Activated B cell treated with CpG ODN at 0.5 μM for 24 hours (primary cell): ENCODE data around the gene SIMC1. TPM values are rescaled to one million over a fixed set of nuclear protein-coding genes. Genes with fewer than 3 reads are reported as not detected.

Experiments used
- ATAC-seq: fragments of 200-7000 bp; cut with Tn5 transposase; one replicate; pipeline ENCODE4 v1.10.0; 2021; ENCODE audit warnings: low read depth, mild to moderate bottlenecking, moderate library complexity
- CTCF ChIA-PET: fragments of 350-600 bp; sonication (Branson Sonifier 250); formaldehyde crosslinking; loops from one replicate; lab custom pipeline; 2021; ENCODE audit warnings: antibody characterized with exemption; lab: Charles Lee
- POLR2A ChIA-PET: fragments of 350-600 bp; sonication (Branson Sonifier 250); formaldehyde crosslinking; loops from one replicate; lab custom pipeline; 2021; ENCODE audit warnings: antibody characterized with exemption; lab: Charles Lee
- DNase-seq: peaks from one replicate; pipeline ENCODE4 v3.0.0; 2022
- H3K27ac Mint-ChIP-seq: one replicate; pipeline ENCODE4 v1.8.0; 2020; ENCODE audit warnings: mixed read lengths
- H3K27me3 Mint-ChIP-seq: one replicate; pipeline ENCODE4 v1.8.0; 2021; ENCODE audit warnings: mixed read lengths
- H3K36me3 Mint-ChIP-seq: one replicate; pipeline ENCODE4 v1.8.0; 2021; ENCODE audit warnings: low read depth, mixed read lengths
- H3K4me1 Mint-ChIP-seq: one replicate; pipeline ENCODE4 v1.8.0; 2021; ENCODE audit warnings: mixed read lengths
- H3K4me3 Mint-ChIP-seq: one replicate; pipeline ENCODE4 v1.8.0; 2020; ENCODE audit warnings: mild to moderate bottlenecking, mixed read lengths
- H3K9me3 Mint-ChIP-seq: one replicate; pipeline ENCODE4 v1.8.0; 2020; ENCODE audit warnings: mixed read lengths
- CTCF ChIP-seq: fragments of 200-600 bp; IDR thresholded peaks from one replicate; pipeline ENCODE4 v1.8.0; 2022; ENCODE audit warnings: antibody characterized with exemption, mild to moderate bottlenecking
- intact Hi-C: fragments of 100-400 bp; cut with micrococcal nuclease; formaldehyde crosslinking; loops from one replicate; pipeline ENCODE4 v1.15.1; 2024
- total RNA-seq: library from RNA; stranded (reverse); gene quantifications from 2 replicates; pipeline ENCODE4 v1.2.3, GENCODE V29; 2022

SIMC1 gene
- total RNA-seq, 1 donor from 2014 or later, result 35.3 TPM

- no peak for TF ChIP-seq CTCF
- ChIA-PET POLR2A (interaction anchor here (0.6 kb wide), 1 partner anchor 82 kb away, joined by 7 read pairs; no protein-coding TSS in a partner anchor), CTCF (no interaction called here)
- intact Hi-C loops, result loop anchor here (1.0 kb wide), 2 partner anchors 11 to 15 kb away; partner anchors contain the start of genes HIGD2A and NOP16
- H3K9me3 Mint-ChIP-seq, result no peaks in the 10 kb centered on the region
- ATAC-seq, result peak; percentile 91
- no peaks in the 10 kb centered on the region for H3K27me3 Mint-ChIP-seq
- no peak for DNase-seq
- peaks cover 9% of the 10 kb centered on the region for H3K4me1 Mint-ChIP-seq
- H3K27ac Mint-ChIP-seq, result peak overlapping the region; percentile 21
- no peak overlapping the region for H3K4me3 Mint-ChIP-seq
- peaks cover 30% of the 10 kb centered on the region for H3K36me3 Mint-ChIP-seq
Measured at GRCh38 chr5:176373100-176373818, 135.0 kb downstream of the SIMC1 start.

- POLR2A ChIA-PET, result no interaction called here
- peaks cover 54% of the 10 kb centered on the region for H3K36me3 Mint-ChIP-seq
- CTCF ChIA-PET, result interaction anchor here (1.2 kb wide), 1 partner anchor 18 kb away, joined by 3 read pairs; no protein-coding TSS in a partner anchor
Measured at GRCh38 chr5:176379881-176380280, 141.7 kb downstream of the SIMC1 start.

GRCh38 chr5:176381423-176381822, 143.2 kb downstream of the SIMC1 start:
- intact Hi-C loops, result loop anchor here (2.0 to 10.0 kb wide), 2 partner anchors 17 to 753 kb away; partner anchors contain the start of genes ARL10 and NSD1
- Mint-ChIP-seq H3K27ac (no peak overlapping the region), H3K36me3 (peaks cover 68% of the 10 kb centered on the region), H3K27me3 (no peaks in the 10 kb centered on the region), H3K9me3 (no peaks in the 10 kb centered on the region), H3K4me3 (no peak overlapping the region), H3K4me1 (peaks cover 12% of the 10 kb centered on the region)
- TF ChIP-seq CTCF, result no peak
- CTCF ChIA-PET, result no interaction called here
- no peak for ATAC-seq
- POLR2A ChIA-PET, result interaction anchor here (1.2 kb wide), 1 partner anchor 20 kb away, joined by 3 read pairs; the partner anchor contains the start of gene KIAA1191
- DNase-seq, result no peak

More at GRCh38 chr5:176379881-176380280, 141.7 kb downstream of the SIMC1 start:
- ATAC-seq, result peak; percentile 79
- intact Hi-C loops, result loop anchor here (2.0 to 10.0 kb wide), 2 partner anchors 15 to 755 kb away; partner anchors contain the start of genes ARL10 and NSD1
- H3K27ac Mint-ChIP-seq, result peak overlapping the region; percentile 10
- no peaks in the 10 kb centered on the region for H3K27me3 Mint-ChIP-seq
- no peak for TF ChIP-seq CTCF
- H3K9me3 Mint-ChIP-seq, result no peaks in the 10 kb centered on the region
- peaks cover 10% of the 10 kb centered on the region for H3K4me1 Mint-ChIP-seq
- no peak for DNase-seq
- H3K4me3 Mint-ChIP-seq, result no peak overlapping the region

- DNase-seq (no peak), ATAC-seq (no peak)
- intact Hi-C loops, result loop anchor here (2.0 to 10.0 kb wide), 2 partner anchors 17 to 753 kb away; partner anchors contain the start of genes ARL10 and NSD1
- no peak for TF ChIP-seq CTCF
- Mint-ChIP-seq H3K9me3 (no peaks in the 10 kb centered on the region), H3K27ac (no peak overlapping the region), H3K36me3 (peaks cover 71% of the 10 kb centered on the region), H3K4me1 (peaks cover 18% of the 10 kb centered on the region), H3K4me3 (no peak overlapping the region), H3K27me3 (no peaks in the 10 kb centered on the region)
- CTCF ChIA-PET, result no interaction called here
- POLR2A ChIA-PET, result interaction anchor here (1.2 kb wide), 1 partner anchor 20 kb away, joined by 3 read pairs; the partner anchor contains the start of gene KIAA1191
Measured at GRCh38 chr5:176381979-176382378, 143.8 kb downstream of the SIMC1 start.

GRCh38 chr5:176382721-176383120, 144.5 kb downstream of the SIMC1 start:
- Mint-ChIP-seq H3K4me3 (no peak overlapping the region), H3K9me3 (no peaks in the 10 kb centered on the region), H3K4me1 (peaks cover 25% of the 10 kb centered on the region), H3K36me3 (peaks cover 75% of the 10 kb centered on the region), H3K27me3 (no peaks in the 10 kb centered on the region), H3K27ac (no peak overlapping the region)
- CTCF ChIA-PET, result no interaction called here
- intact Hi-C loops, result loop anchor here (10.0 kb wide), 1 partner anchor 752 kb away; the partner anchor contains the start of gene NSD1
- no peak for TF ChIP-seq CTCF
- DNase-seq, result no peak
- POLR2A ChIA-PET, result interaction anchor here (1.2 kb wide), 1 partner anchor 21 kb away, joined by 3 read pairs; the partner anchor contains the start of gene KIAA1191
- no peak for ATAC-seq
